ENCODE data around the gene FAM72A.
"Not testable (repeated sequence)": the region's sequence is repeated elsewhere in the genome, so short reads cannot be mapped to it uniquely, and the experiment has no call there.

GRCh38 chr1:206218765-206219164, 16.1 kb upstream of the FAM72A start:
- TF ChIP-seq CTCF (IDR thresholded peaks at IDR 0.05; ENCODE audit: low read depth, low read length, poor library complexity, severe bottlenecking); EZH2phosphoT487 (IDR thresholded peaks at IDR 0.05; ENCODE audit: borderline replicate concordance, low read length): not testable (repeated sequence)

All from DOHH2 (cell line).